Body of pancreas (tissue), 4 donors: ENCODE measurements around the gene TAC1.

Source experiments
- POLR2A ChIP-seq, 3 donors: fragments of 450-650 bp; IDR thresholded peaks; one replicate each; pipeline ENCODE4 v1.6.1; 2016; ENCODE audit warnings: antibody characterized with exemption in 3 of 3, mild to moderate bottlenecking in 2 of 3
- TF ChIP-seq, protein P1 (sequence below), 7 experiments: fragments of 450-650 bp in 4 of 7; fragments of 200-600 bp in 3 of 7; sonication (generic) in 3 of 7; IDR thresholded peaks; one replicate each; pipeline ENCODE4 v1.5.1; 2016 to 2019; ENCODE audit warnings: antibody characterized with exemption in 7 of 7

DNA sequence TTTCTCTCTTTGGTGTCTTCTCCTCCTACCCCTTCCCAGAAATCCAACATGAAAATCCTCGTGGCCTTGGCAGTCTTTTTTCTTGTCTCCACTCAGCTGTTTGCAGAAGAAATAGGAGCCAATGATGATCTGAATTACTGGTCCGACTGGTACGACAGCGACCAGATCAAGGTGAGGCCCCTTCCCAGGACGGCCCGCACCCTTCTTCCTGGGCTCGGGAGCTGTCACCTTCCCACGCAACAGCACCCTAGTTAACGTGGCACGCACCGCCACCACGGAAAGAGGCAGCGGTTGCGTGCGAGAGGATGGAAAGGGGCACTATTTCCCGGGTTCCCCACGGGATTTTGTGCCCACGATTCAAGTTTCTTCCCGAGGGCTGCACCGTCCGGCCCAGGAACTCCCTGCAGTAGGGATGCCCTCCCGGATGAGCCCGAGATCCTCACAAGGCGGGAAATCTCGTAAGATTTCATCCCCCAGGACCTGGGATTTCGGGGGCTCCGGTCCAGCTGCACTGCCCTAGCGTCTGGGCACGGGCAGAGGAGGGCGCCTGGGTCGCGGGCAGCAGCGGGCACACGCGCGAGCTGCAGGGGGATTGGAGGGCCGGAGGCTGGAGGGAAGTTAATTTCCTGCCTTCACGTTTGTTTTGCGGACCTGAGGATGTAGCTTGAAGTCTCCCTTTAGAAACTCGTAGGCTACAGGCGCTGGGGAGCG is 834 bp downstream of the TAC1 start:
- TF ChIP-seq, protein P1, sequence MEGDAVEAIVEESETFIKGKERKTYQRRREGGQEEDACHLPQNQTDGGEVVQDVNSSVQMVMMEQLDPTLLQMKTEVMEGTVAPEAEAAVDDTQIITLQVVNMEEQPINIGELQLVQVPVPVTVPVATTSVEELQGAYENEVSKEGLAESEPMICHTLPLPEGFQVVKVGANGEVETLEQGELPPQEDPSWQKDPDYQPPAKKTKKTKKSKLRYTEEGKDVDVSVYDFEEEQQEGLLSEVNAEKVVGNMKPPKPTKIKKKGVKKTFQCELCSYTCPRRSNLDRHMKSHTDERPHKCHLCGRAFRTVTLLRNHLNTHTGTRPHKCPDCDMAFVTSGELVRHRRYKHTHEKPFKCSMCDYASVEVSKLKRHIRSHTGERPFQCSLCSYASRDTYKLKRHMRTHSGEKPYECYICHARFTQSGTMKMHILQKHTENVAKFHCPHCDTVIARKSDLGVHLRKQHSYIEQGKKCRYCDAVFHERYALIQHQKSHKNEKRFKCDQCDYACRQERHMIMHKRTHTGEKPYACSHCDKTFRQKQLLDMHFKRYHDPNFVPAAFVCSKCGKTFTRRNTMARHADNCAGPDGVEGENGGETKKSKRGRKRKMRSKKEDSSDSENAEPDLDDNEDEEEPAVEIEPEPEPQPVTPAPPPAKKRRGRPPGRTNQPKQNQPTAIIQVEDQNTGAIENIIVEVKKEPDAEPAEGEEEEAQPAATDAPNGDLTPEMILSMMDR (IDR thresholded peaks at IDR 0.05): no peak
- TF ChIP-seq POLR2A (IDR thresholded peaks at IDR 0.05): no peak
